Fibroblast of lung (primary cell): ENCODE data around the gene BEND7. TPM values are rescaled to one million over a fixed set of nuclear protein-coding genes. Genes with fewer than 3 reads are reported as not detected.
A peak's percentile ranks its signal among the peaks of the same experiment; 100 is the strongest.

ENCODE experiments used
- DNase-seq, 2 donors: peaks; one replicate each; pipeline versions ENCODE4 v3.0.0 to v3.0.0-alpha.2; 2010; ENCODE audit warnings: low read depth in 2 of 2
- H2AFZ ChIP-seq: 2 replicates; pipeline ENCODE4 v1.5.1; 2012; ENCODE audit warnings: low read length, control low read depth, inconsistent platforms
- H3K27ac ChIP-seq: 2 replicates; pipeline ENCODE4 v1.5.1; 2011; ENCODE audit warnings: low read length, control low read depth; ENCODE audit not compliant: insufficient read depth
- H3K27me3 ChIP-seq: 2 replicates; pipeline ENCODE4 v1.5.1; 2011; ENCODE audit warnings: mild to moderate bottlenecking, low read length; ENCODE audit not compliant: control insufficient read depth, insufficient read depth
- H3K36me3 ChIP-seq: 2 replicates; pipeline ENCODE4 v1.5.1; 2011; ENCODE audit warnings: low read length; ENCODE audit not compliant: control insufficient read depth, insufficient read depth
- H3K4me1 ChIP-seq: 2 replicates; pipeline ENCODE4 v1.5.1; 2011; ENCODE audit warnings: low read length; ENCODE audit not compliant: control insufficient read depth, insufficient read depth; ENCODE audit errors: extremely low read depth
- H3K4me2 ChIP-seq: 2 replicates; pipeline ENCODE4 v1.5.1; 2011; ENCODE audit warnings: low read length, control low read depth; ENCODE audit not compliant: insufficient read depth; ENCODE audit errors: extremely low read depth
- H3K4me3 ChIP-seq, 4 experiments: fragments of 200-600 bp in 1 of 4; sonication (generic) in 1 of 4; replicated peaks in 1 of 4; 2 replicates each; pipeline ENCODE4 v1.5.1; 2011 to 2016; ENCODE audit warnings: low read length in 4 of 4, low read depth in 3 of 4, mild to moderate bottlenecking in 3 of 4, control low read depth in 2 of 4, inconsistent platforms in 1 of 4, mixed read lengths in 1 of 4; ENCODE audit not compliant: insufficient read depth in 1 of 4; ENCODE audit errors: control extremely low read depth in 1 of 4
- H3K79me2 ChIP-seq: 2 replicates; pipeline ENCODE4 v1.5.1; 2012; ENCODE audit warnings: mild to moderate bottlenecking, low read length, inconsistent platforms; ENCODE audit not compliant: control insufficient read depth, insufficient read depth
- H3K9ac ChIP-seq: 2 replicates; pipeline ENCODE4 v1.5.1; 2011; ENCODE audit warnings: mild to moderate bottlenecking, low read length, control low read depth; ENCODE audit not compliant: insufficient read depth
- H3K9me3 ChIP-seq: 2 replicates; pipeline ENCODE4 v1.5.1; 2012; ENCODE audit warnings: low read depth, low read length; ENCODE audit not compliant: control insufficient read depth, insufficient read depth
- H4K20me1 ChIP-seq: 2 replicates; pipeline ENCODE4 v1.5.1; 2011; ENCODE audit warnings: low read length; ENCODE audit not compliant: control insufficient read depth, insufficient read depth; ENCODE audit errors: extremely low read depth
- CTCF ChIP-seq, 2 donors: IDR thresholded peaks in 1 of 2; conservative IDR thresholded peaks in 1 of 2; 1 replicate in 1 of 2; 2 replicates in 1 of 2; pipeline ENCODE4 v1.5.1; 2011 to 2012; ENCODE audit warnings: low read length in 2 of 2, control low read depth in 1 of 2, inconsistent platforms in 1 of 2, low read depth in 1 of 2, mild to moderate bottlenecking in 1 of 2
- EZH2 ChIP-seq: IDR thresholded peaks from 2 replicates; pipeline ENCODE4 v1.5.1; 2012; ENCODE audit warnings: low read length, control low read depth, mild to moderate bottlenecking; ENCODE audit errors: missing control alignments
- polyA plus RNA-seq, 2 donors: library from polyadenylated mRNA; depleted of rRNA in 1 of 2; stranded (reverse) in 1 of 2; unstranded in 1 of 2; fragments of >200 nt; gene quantifications; 2 replicates each; pipeline ENCODE4 v1.2.1, GENCODE V29; 2011 to 2012; ENCODE audit warnings: missing spikeins in 1 of 2
- total RNA-seq: library from RNA; depleted of rRNA; stranded (reverse); fragments of >200 nt; gene quantifications from 2 replicates; pipeline ENCODE4 v1.2.1, GENCODE V29; 2014

The BEND7 gene
- total and polyA plus RNA-seq, 2 donors (not counting 1 experiment from before 2014, with no cell fraction given) = 6.2 to 10.6 TPM

- no peak for DNase-seq
Observed at GRCh38 chr10:13528123-13528874, 515 bp downstream of the BEND7 start.

GRCh38 chr10:13527864-13528122, 1.0 kb downstream of the BEND7 start:
- Histone ChIP-seq H3K4me1 (peaks cover 2% of the 10 kb centered on the region), H3K9me3 (no peaks in the 10 kb centered on the region), H2AFZ (peak overlapping the region; percentile 21), H3K27ac (no peak overlapping the region), H3K27me3 (no peaks in the 10 kb centered on the region), H4K20me1 (no peaks in the 10 kb centered on the region), H3K36me3 (no peaks in the 10 kb centered on the region), H3K4me3 (peak overlapping the region; percentile 32 to 65 (median 62)), H3K79me2 (no peaks in the 10 kb centered on the region), H3K4me2 (peak overlapping the region; percentile 83), H3K9ac (peak overlapping the region; percentile 43)
- TF ChIP-seq CTCF (conservative IDR thresholded peaks at IDR 0.05 in 1 of 2, IDR thresholded peaks at IDR 0.05 in 1 of 2; ENCODE audit: low read depth in 1 of 2, low read length in 2 of 2) (no peak), EZH2 (no peak)
- no peak for DNase-seq

More at GRCh38 chr10:13528123-13528874, 515 bp downstream of the BEND7 start:
- peak overlapping the region; percentile 83 for H3K4me2 ChIP-seq
- H2AFZ ChIP-seq = peak overlapping the region; percentile 21
- H4K20me1 ChIP-seq = no peaks in the 10 kb centered on the region
- H3K4me1 ChIP-seq = peaks cover 2% of the 10 kb centered on the region
- H3K36me3 ChIP-seq = no peaks in the 10 kb centered on the region
- no peak overlapping the region for H3K27ac ChIP-seq
- H3K9ac ChIP-seq = peak overlapping the region; percentile 43
- TF ChIP-seq CTCF (conservative IDR thresholded peaks at IDR 0.05 in 1 of 2, IDR thresholded peaks at IDR 0.05 in 1 of 2; ENCODE audit: low read depth in 1 of 2, low read length in 2 of 2) (no peak), EZH2 (no peak)
- H3K27me3 ChIP-seq = no peaks in the 10 kb centered on the region
- H3K79me2 ChIP-seq = no peaks in the 10 kb centered on the region
- no peaks in the 10 kb centered on the region for H3K9me3 ChIP-seq
- peak overlapping the region; percentile 32 to 65 (median 62) for H3K4me3 ChIP-seq

- Histone ChIP-seq H3K36me3 (no peaks in the 10 kb centered on the region), H3K4me3 (peak overlapping the region; percentile 17 to 65 (median 62)), H3K4me1 (peaks cover 2% of the 10 kb centered on the region), H3K9me3 (no peaks in the 10 kb centered on the region), H3K79me2 (no peaks in the 10 kb centered on the region), H2AFZ (no peak overlapping the region), H3K9ac (no peak overlapping the region), H3K4me2 (peak overlapping the region; percentile 83), H4K20me1 (no peaks in the 10 kb centered on the region), H3K27ac (no peak overlapping the region), H3K27me3 (no peaks in the 10 kb centered on the region)
- peak; percentile 8 to 91 for DNase-seq
- TF ChIP-seq EZH2 (no peak), CTCF (conservative IDR thresholded peaks at IDR 0.05 in 1 of 2, IDR thresholded peaks at IDR 0.05 in 1 of 2; ENCODE audit: low read depth in 1 of 2, low read length in 2 of 2) (no peak)
Observed at GRCh38 chr10:13526948-13527863, 1.6 kb downstream of the BEND7 start.
